Cardiac fibroblast (primary cell): Measurements from ENCODE around the gene CACNG7.

Source experiments
- DNase-seq, 2 donors: peaks; one replicate each; pipeline versions ENCODE4 v3.0.0 to v3.0.0-alpha.2; 2010; ENCODE audit warnings: low read depth in 2 of 2
- H3K4me3 ChIP-seq, 2 donors: replicated peaks in 1 of 2; 1 replicate in 1 of 2; 2 replicates in 1 of 2; pipeline ENCODE4 v1.5.1; 2011; ENCODE audit warnings: low read depth in 2 of 2, low read length in 2 of 2, mild to moderate bottlenecking in 2 of 2, moderate library complexity in 1 of 2
- TF ChIP-seq, protein P1 (sequence below): IDR thresholded peaks from one replicate; pipeline ENCODE4 v1.5.1; 2011; ENCODE audit warnings: low read depth, mild to moderate bottlenecking, low read length, inconsistent platforms

Gene CACNG7

DNA sequence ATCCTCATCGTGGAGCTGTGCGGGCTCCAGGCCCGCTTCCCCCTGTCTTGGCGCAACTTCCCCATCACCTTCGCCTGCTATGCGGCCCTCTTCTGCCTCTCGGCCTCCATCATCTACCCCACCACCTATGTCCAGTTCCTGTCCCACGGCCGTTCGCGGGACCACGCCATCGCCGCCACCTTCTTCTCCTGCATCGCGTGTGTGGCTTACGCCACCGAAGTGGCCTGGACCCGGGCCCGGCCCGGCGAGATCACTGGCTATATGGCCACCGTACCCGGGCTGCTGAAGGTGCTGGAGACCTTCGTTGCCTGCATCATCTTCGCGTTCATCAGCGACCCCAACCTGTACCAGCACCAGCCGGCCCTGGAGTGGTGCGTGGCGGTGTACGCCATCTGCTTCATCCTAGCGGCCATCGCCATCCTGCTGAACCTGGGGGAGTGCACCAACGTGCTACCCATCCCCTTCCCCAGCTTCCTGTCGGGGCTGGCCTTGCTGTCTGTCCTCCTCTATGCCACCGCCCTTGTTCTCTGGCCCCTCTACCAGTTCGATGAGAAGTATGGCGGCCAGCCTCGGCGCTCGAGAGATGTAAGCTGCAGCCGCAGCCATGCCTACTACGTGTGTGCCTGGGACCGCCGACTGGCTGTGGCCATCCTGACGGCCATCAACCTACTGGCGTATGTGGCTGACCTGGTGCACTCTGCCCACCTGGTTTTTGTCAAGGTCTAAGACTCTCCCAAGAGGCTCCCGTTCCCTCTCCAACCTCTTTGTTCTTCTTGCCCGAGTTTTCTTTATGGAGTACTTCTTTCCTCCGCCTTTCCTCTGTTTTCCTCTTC, 35.1 kb upstream of the CACNG7 start:
- TF ChIP-seq, protein P1, sequence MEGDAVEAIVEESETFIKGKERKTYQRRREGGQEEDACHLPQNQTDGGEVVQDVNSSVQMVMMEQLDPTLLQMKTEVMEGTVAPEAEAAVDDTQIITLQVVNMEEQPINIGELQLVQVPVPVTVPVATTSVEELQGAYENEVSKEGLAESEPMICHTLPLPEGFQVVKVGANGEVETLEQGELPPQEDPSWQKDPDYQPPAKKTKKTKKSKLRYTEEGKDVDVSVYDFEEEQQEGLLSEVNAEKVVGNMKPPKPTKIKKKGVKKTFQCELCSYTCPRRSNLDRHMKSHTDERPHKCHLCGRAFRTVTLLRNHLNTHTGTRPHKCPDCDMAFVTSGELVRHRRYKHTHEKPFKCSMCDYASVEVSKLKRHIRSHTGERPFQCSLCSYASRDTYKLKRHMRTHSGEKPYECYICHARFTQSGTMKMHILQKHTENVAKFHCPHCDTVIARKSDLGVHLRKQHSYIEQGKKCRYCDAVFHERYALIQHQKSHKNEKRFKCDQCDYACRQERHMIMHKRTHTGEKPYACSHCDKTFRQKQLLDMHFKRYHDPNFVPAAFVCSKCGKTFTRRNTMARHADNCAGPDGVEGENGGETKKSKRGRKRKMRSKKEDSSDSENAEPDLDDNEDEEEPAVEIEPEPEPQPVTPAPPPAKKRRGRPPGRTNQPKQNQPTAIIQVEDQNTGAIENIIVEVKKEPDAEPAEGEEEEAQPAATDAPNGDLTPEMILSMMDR: no peak
- no peak overlapping the region for H3K4me3 ChIP-seq
- DNase-seq: no peak

DNA sequence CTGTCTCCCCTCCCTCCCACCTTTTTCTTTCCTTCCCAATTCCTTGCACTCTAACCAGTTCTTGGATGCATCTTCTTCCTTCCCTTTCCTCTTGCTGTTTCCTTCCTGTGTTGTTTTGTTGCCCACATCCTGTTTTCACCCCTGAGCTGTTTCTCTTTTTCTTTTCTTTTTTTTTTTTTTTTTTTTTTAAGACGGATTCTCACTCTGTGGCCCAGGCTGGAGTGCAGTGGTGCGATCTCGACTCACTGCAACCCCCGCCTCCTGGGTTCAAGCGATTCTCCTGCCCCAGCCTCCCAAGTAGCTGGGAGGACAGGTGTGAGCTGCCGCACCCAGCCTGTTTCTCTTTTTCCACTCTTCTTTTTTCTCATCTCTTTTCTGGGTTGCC, 34.5 kb upstream of the CACNG7 start:
- no peak overlapping the region for H3K4me3 ChIP-seq
- TF ChIP-seq, protein P1: no peak
- no peak for DNase-seq

DNA sequence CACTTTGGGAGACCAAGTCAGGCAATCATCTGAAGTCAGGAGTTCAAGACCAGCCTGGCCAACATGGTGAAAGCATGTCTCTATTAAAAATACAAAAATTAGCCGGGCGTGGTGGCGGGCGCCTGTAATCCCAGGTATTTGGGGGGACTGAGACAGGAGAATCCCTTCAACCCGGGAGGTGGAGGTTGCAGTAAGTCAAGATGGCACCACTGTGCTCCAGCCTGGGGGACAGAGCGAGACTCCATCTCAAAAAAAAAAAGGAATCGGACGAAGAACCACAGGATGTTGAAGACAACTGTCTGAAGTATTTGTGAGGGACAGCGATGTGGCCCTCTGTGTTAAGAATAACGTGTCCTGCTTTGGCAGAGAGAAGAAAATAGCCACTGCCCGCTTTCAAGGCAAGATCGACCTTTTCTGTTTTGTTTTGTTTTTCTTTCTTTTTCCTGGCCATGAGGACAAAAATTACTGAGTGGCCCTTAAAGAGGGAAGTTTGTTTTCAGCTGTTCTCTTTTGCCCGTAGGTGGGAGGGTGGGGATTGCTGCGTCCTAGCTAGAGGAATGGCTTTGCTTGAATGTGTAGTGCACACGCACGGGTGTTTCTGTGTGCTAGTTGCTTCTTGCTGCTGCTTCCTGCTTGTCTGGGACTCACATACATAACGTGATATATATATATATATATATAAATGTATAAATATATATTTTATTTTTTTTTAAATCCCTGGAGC, 33.3 kb upstream of the CACNG7 start:
- DNase-seq: no peak
- TF ChIP-seq, protein P1: no peak
- no peak overlapping the region for H3K4me3 ChIP-seq

DNA sequence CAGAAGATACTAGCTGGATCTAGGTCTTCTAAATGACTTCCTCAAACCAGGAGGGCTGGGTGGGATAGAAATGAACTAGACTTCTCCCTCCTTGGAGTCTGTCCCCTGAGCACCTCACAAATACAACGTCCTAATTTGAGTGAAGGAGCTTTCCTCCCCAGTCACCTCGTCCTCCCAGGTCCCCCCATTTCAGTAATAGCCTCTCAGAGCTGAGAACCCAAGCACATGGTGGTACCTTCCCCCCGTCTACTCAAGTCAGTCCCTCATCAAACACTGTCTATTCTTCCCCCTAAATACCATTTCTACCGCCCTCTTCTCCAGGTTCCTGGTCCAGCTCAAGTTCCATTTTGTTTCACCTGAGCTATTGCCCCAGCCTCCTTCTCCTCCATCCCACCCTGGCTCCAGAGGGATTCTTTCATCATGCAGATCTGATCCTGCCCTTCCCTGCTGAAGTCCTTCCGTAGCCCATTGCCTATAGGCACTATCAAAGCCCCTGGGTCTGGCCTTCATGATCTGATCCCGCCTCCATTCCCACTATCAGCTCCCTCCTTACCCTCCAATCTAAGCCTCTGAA, 32.3 kb upstream of the CACNG7 start:
- H3K4me3 ChIP-seq: no peak overlapping the region
- TF ChIP-seq, protein P1: no peak
- no peak for DNase-seq

DNA sequence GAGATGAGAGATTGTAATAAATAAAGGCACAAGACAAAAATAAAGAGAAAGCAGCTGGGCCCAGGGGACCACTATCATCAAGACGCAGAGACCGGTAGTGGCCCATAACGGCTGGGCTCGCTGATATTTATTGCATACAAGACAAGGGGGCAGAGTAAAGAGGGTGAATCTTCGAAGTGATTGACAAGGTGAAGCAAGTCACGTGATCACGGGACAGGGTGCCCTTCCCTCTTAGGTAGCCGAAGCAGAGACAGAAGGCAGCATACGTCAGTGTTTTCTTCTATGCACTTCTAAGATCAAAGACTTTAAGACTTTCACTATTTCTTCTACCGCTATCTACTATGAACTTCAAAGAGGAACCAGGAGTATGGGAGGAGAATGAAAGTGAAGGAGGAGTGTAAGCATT, 31.7 kb upstream of the CACNG7 start:
- peak; percentile 38 to 47 for DNase-seq
- no peak overlapping the region for H3K4me3 ChIP-seq
- TF ChIP-seq, protein P1: no peak

DNA sequence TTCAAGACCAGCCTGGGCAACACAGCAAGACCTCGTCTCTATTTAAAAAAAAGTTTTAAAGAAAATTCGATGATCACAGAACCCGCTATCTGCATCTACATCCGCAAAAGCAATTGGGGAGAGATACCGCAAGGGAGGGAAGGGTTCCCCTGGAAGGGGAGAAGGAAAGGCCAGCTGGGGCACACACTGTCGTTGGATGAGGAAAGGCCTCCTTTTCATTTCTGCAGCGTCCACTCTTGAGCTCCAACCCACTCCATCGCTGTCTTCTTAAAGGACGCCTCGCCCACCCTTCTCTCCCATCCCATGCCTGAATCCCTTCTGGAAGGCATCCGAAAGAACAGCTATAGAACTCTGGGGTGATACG, 30.3 kb upstream of the CACNG7 start:
- DNase-seq: peak in 1 of 2 donors; percentile 30
- H3K4me3 ChIP-seq: peak overlapping the region; percentile 55 to 57
- TF ChIP-seq, protein P1: no peak
